Smooth muscle cell of the pulmonary artery (primary cell): ENCODE data around the gene TRIM65. TPM values are rescaled to one million over a fixed set of nuclear protein-coding genes. Genes with fewer than 3 reads are reported as not detected.

Experiments used
- total RNA-seq: library from RNA; depleted of rRNA; stranded (reverse); fragments of >200 nt; gene quantifications from 2 replicates; pipeline ENCODE4 v1.2.3, GENCODE V29; 2014

Gene TRIM65
- total RNA-seq: 16.5 and 26.6 TPM in 2 replicates

GRCh38 chr17:75896415-75897159 is at the start of gene TRIM65:
TRIM65 (minus strand) TSS chr17:75896951; CDS start chr17:75896937, 14 bp downstream.

DNA sequence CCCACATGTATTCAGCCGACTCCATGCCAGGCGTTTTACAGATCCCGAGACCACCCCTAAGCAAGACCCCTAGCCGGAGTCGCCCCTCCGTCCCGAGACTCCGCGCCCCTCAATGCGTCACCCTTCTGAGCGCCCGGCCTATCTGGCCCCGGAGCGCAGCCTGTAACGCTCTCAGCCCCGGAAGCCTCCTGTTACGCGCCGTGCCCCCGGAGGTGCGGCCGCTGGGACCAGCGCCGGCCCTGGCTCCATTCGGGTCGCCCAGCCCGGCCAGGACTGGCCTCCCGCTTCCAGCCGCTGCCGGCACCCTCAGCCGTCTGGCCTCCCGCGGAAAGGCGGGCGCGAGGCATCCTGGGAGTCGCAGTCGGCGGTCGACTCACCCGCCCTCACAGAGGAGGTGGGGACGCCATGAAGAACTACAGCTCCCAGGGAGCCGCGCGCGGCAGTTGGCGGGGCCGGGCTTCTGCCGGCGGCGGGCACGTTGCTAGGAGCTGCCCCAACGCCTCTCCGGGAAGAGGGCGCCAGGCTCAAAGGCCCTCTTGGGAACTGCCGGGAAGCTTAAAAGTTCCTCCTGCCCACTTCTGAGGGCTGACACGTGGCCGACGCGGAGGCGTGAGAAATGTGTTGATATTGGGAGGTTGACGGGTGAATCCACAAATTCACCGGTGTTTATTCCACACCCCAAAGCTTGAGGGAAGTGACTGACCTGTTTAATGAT is 44.1 kb upstream of the TRIM65 start, which contains the start of gene FBF1:
Gene FBF1, minus strand, starts transcription at position 316 of the 715 bp plus-strand sequence. CDS start 2,893 bp downstream, outside the sequence.

GRCh38 chr17:75904749-75905521 is 8.2 kb upstream of the TRIM65 start, which contains the start of gene MRPL38:
MRPL38 (minus strand) TSS chr17:75904884; CDS start chr17:75904875, 9 bp downstream.

GRCh38 chr17:75878174-75878998 is 18.4 kb downstream of the TRIM65 start, which contains the start of gene TRIM47:
TRIM47 (minus strand) TSS chr17:75878581; CDS start chr17:75878548, 33 bp downstream.

DNA sequence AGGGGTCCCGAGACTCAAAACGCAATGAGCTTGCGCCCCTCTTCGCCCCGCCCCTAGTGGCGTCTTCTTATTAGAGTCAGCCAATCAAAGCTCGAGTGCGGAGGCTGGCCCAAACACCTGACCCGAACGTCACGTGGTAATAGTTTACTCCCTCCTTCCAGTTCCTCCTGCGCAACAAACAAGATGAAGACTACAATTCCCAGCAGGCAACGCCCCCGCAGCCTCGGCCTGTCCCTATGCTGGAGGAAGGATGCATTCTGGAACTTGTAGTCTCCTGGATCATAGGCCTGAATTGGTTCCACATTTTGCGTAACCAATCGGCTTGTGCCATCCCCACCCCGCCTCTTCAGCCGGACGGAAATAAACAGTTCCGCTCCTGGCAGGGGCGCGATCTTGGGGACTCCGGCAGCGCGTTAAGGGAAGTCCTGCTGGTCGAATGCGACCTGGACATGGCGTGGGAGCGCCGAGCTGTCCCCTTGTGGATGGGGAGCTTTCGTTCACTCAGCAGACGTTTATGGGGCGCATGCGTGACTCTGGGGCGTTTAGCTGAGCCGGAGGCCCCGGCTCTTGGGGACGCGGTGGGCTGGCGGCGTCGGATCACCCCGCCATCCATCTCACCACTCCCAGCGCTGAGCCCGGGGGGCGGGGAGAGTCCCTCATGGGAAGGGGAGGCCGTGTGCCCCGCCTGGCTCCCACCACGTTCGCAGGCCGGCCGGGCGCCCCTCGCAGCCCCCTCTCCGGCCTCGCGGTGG is 41.3 kb downstream of the TRIM65 start, which contains the start of gene WBP2:
Gene WBP2, minus strand, starts transcription at position 26 of the 752 bp plus-strand sequence. CDS start 38 bp downstream, outside the sequence.

DNA sequence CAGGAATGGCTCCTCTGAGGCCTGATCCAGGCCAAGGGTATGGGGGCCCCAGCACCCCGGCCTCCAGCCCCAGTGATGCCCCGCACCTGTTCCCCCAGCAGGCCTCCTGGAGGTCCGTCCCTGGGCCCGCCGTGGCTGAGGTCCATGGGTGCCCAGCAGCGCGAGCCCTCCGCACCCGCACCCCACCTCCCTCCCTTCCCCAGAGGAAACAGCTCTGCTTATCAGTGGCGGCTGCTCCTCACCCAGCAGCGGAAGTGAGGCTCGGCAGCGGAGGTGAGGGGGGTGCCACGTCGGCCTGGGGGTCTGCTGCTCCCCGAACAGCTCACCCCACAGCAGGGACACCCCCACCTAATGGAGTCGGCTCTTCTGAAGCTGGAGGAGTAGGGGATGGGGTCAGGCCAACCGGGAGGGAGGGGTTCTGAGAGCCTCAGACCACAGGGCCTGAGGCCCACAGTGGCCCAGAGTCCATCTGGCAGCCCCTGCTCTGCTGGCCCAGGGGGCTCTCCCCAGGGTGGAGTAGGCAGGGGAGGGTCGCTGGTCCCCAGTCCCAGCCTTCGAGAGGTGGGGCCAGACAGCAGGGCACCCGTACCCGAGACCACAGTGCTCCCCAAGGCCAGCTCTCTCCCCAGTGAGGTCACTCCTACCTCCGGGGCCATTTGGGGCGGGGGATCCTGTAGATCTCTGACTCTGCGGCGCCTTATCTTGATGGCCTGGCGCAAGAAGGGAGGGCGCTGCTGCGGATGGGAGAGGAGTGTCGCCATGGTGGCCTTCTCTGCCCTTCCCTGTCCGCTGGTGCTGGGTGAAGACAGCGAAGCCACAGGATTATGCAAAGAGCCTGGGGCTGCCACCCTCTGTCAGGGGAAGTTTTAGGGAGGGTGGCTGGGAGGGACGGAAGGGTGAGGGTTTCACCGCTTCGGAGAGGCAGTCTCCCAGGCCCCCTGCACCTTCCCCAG is 52.9 kb downstream of the TRIM65 start, which contains the start of gene UNC13D:
Gene UNC13D, minus strand, starts transcription at position 828 of the 953 bp plus-strand sequence. Its CDS starts 67 bp downstream, at position 761.

Other genes starting within 250 kb of the TRIM65 start
- gene RECQL5, start 229.8 kb downstream of the TRIM65 start, total RNA-seq: 16.7 and 24.2 TPM in 2 replicates
- gene SAP30BP, start 229.6 kb downstream of the TRIM65 start, total RNA-seq: 36.0 and 42.2 TPM in 2 replicates
- 0.13 and 0.69 TPM in 2 replicates for gene ITGB4, start 175.5 kb downstream of the TRIM65 start, total RNA-seq
- 34.0 and 49.6 TPM in 2 replicates for gene GALK1, start 131.8 kb downstream of the TRIM65 start, total RNA-seq
- 18.5 and 19.3 TPM in 2 replicates for gene UNK, start 112.1 kb downstream of the TRIM65 start, total RNA-seq
- 1.8 and 3.0 TPM in 2 replicates for gene UNC13D, start 52.5 kb downstream of the TRIM65 start, total RNA-seq
- 45.3 and 64.9 TPM in 2 replicates for gene WBP2, start 41.6 kb downstream of the TRIM65 start, total RNA-seq
- 13.1 and 17.7 TPM in 2 replicates for gene TRIM47, start 18.4 kb downstream of the TRIM65 start, total RNA-seq
- 23.9 and 28.4 TPM in 2 replicates for gene MRPL38, start 7.9 kb upstream of the TRIM65 start, total RNA-seq
- gene FBF1, start 44.1 kb upstream of the TRIM65 start, total RNA-seq: 12.8 and 15.9 TPM in 2 replicates
- 55.8 and 58.2 TPM in 2 replicates for gene ACOX1, start 82.2 kb upstream of the TRIM65 start, total RNA-seq
- gene TEN1, start 82.3 kb upstream of the TRIM65 start, total RNA-seq: 12.5 and 13.6 TPM in 2 replicates
- 2.3 and 3.4 TPM in 2 replicates for gene CDK3, start 103.9 kb upstream of the TRIM65 start, total RNA-seq
- under 0.01 and 0.10 TPM in 2 replicates for gene EVPL, start 130.4 kb upstream of the TRIM65 start, total RNA-seq
- 54.3 and 58.6 TPM in 2 replicates for gene SRP68, start 175.6 kb upstream of the TRIM65 start, total RNA-seq
- not detected in 2 replicates for gene GALR2, start 177.8 kb upstream of the TRIM65 start, total RNA-seq
- 0.26 TPM in 1 of 2 replicates, not detected in the other for gene ZACN, start 182.2 kb upstream of the TRIM65 start, total RNA-seq
- 92.7 and 110 TPM in 2 replicates for gene EXOC7, start 206.8 kb upstream of the TRIM65 start, total RNA-seq
- not detected in 2 replicates for gene FOXJ1, start 244.3 kb upstream of the TRIM65 start, total RNA-seq